SIG-M5 treated with dmso at 0.1 percent for 504 hours (cell line): Measurements from ENCODE around the gene PPP1R3C.
A peak's percentile ranks its signal among the peaks of the same experiment; 100 is the strongest.

Experiments
- DNase-seq: peaks from one replicate; lab custom pipeline; 2025; ENCODE audit not compliant: unreplicated experiment; lab: John Stamatoyannopoulos, UW

Gene PPP1R3C

DNA sequence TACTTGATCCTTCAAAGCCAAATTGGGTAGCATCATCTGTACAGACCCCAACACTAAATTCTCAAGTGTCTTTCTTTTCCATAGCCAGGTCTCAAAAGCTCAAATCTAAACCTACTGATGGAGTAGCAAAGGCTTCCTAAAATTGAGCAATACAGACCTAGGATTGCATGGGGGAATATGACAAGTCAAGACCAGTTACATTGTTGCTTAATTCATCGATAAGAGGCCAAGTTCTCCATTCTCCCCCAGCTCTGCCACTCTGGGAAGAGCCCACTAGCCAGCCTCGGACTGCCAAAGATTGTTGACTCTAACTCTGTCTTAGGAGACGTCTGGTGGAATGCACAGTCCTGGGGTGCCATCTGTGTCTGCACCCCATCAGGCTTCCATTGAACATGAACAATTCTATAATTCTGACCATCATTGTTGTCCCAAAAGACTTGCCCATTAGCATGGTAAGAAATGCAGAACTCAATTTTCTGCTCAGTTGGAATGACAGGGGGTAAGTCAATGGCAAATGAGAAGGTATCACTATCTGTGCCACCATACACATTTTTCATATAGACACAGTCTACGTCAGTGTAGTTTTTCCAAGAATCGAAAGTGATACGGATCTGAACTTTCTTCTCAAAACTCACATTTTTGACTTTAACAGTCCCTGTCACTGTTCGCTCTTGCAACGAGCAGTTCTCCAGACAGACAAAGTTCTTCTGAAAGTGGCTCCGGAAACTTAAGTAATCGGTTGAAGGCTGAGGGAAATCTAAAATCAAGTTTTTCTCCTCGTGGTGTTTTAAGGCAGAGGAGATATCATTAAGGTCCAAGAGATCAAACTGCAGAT is 2.9 kb downstream of the PPP1R3C start:
- peak; percentile 35 for DNase-seq

- DNase-seq, result no peak
Measured at GRCh38 chr10:91628383-91628782, 4.5 kb downstream of the PPP1R3C start.

GRCh38 chr10:91627344-91628102 is 5.3 kb downstream of the PPP1R3C start:
- no peak for DNase-seq

- DNase-seq, result no peak
Measured at GRCh38 chr10:91626936-91627335, 5.9 kb downstream of the PPP1R3C start.

- no peak for DNase-seq
Measured at GRCh38 chr10:91624633-91625032, 8.2 kb downstream of the PPP1R3C start.

- no peak for DNase-seq
Measured at GRCh38 chr10:91622601-91623000, 10.3 kb downstream of the PPP1R3C start.

DNA sequence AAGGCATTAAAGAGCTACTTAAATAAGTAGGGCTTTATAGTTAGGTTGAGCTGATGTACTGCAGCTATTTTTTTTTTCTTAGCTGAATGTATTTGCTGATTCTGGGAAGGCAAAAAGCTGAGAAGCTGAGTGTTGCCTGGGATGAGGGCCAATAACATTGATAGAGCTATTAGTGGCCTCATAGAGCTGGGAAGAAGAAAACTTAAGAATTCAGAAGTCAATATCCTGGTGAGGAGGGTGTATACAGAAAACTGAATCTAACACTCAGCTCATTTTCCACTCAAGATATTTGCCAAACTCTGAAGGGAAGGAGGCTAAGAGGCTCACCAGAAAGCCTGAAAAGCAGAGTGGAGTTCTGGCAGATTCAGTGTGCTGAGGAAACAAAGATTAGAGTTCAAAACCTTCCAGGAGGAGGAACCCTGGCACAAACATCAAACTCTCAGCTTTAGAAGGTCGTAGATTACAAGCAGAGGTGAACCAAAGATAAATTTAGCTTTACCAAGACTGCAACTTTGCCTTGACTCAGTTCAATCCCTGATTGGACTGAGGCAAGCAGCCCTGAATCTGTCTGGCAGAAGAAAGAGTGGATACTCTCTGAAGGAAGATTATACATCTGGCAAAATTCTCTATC is 11.3 kb downstream of the PPP1R3C start:
- no peak for DNase-seq

GRCh38 chr10:91617072-91617609 is 15.7 kb downstream of the PPP1R3C start:
- no peak for DNase-seq

- DNase-seq, result no peak
Measured at GRCh38 chr10:91616137-91616536, 16.7 kb downstream of the PPP1R3C start.

GRCh38 chr10:91614225-91614624 is 18.6 kb downstream of the PPP1R3C start:
- DNase-seq, result no peak

DNA sequence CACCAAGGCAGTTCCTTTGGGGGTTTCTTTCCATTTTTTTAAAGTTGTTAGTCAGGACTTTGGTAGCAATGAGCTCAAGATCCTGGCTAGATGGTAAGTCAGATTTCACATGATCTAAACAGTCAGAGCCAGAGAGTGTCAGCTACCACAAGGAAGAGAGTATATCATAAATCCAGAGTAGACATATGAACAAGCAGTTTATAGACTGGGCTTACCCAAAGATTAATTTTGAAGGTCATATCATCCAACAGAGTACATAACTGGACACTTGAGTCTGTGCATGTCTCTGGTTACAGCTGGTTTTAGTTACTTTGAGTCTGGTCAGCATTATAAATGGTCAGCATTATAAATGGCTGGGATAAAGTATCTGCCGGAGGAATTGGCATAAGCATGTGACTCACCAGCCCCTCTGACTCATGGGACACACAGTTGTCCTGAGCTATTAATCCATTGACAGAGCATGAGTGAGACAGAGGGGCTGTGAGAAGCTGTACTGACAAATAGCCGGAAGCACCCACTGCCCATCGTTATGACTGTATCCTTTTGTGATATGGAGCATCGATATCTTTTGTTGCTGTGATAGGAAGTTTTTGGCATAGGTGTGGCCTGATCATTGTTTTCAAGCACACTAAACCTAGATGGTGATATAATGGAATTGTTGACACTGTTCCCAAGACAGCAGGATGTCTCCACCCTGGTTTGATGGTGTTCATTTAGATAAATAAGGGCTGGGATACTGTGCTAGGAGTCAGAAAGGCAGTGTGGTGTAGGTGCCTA is 19.3 kb downstream of the PPP1R3C start:
- no peak for DNase-seq

DNA sequence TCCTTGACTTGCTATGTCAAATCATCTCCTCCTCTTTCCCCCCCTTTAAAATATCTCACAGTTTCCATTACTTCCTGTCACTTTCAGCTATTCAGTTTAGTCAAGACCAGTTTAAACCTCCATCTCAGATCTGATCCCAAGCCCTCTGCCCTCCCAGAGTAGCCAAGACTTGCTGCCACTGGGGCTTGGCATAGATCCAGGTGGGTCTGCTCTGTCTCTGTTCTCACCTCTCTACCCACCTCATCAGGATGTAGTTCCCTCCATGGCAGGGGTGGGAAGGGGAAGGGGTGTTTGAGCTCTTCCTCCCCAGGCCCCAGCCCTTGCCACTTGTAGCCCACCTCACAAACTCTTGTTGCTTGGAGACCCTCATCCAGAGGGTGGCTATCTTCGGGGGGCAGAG is 22.0 kb downstream of the PPP1R3C start:
- no peak for DNase-seq

DNA sequence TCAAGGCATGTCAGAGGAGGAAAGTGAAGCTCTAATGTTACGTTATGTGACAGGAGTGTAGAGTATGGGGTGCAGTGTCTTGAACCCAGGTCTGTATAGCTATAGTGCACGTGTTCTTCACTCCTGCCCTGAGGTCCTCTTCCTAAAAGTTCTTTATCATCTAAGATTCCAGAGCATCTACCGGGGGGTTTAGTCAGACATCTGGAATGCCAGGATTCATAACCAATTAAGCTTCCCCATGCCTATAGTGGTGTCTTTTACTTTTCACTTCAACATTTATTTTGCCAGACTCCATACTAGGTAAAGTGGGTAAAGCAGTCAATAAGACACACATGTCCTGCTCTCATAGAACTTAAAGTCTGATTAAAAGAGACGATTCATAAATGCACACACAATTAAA is 22.4 kb downstream of the PPP1R3C start:
- DNase-seq, result no peak

GRCh38 chr10:91607646-91608403 is 25.0 kb downstream of the PPP1R3C start:
- no peak for DNase-seq

- no peak for DNase-seq
Measured at GRCh38 chr10:91605968-91606367, 26.9 kb downstream of the PPP1R3C start.

DNA sequence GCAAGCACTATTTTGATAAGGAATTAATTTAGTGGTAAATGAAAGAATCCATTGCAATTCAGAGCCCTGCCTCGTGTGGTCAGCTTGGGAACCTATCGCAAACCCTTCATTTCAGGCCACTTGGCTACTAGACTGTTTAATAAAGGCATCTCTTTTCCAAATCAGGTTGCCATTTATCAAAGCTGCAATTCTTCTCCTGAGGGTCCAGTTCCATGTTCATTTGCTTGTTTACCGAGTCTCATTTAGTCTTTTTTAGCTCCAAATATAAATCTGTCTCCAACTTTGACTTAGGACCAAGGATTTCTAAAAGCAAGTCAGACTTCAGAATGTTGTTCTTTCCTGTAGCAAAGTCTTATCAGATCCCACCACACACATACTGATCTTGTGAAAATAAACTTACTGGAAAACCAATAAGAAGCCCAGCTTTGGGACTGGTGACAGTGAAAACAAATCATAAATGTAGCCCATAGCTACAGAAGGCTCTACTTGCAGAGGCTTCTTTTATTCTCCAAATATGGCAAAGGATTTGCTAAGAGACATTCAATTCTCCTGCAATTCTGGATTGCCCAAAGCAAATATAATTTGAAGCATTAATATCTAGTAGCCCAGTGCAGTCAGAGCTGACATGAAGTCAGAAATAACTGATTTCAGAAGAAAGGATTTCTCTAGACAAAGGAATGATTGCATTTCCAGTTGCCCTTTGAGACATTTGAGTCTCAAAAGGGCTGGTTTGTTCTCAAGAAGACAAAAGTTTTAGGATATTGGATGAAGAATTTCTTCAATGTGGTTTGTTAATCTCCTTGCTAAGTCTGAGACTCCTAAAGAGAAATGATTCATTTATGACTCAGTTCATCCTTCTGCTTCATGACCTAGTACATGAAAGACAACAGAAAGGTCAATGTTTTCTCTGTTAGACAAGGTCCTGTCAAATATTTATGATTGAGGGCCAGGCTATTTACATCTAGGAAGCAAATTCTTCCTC is 28.0 kb downstream of the PPP1R3C start:
- no peak for DNase-seq

GRCh38 chr10:91603931-91604331 is 28.9 kb downstream of the PPP1R3C start:
- no peak for DNase-seq

- no peak for DNase-seq
Measured at GRCh38 chr10:91602868-91603568, 29.9 kb downstream of the PPP1R3C start.
